OCI-LY7 (cell line): ENCODE measurements around the gene ARMC5.

ENCODE experiments used
- EZH2phosphoT487 ChIP-seq: fragments of 200-600 bp; sonication (generic); IDR thresholded peaks from 2 replicates; pipeline ENCODE4 v1.6.1; 2018; ENCODE audit warnings: low read depth, borderline replicate concordance, mild to moderate bottlenecking, mixed run types, antibody characterized with exemption, low read length, moderate library complexity, mixed read lengths
- TF ChIP-seq, protein P1 (sequence below): fragments of 200-600 bp; sonication (generic); conservative IDR thresholded peaks from 2 replicates; pipeline ENCODE4 v1.5.1; 2014; ENCODE audit warnings: mild to moderate bottlenecking, antibody characterized with exemption, low read length, moderate library complexity, mixed read lengths

DNA sequence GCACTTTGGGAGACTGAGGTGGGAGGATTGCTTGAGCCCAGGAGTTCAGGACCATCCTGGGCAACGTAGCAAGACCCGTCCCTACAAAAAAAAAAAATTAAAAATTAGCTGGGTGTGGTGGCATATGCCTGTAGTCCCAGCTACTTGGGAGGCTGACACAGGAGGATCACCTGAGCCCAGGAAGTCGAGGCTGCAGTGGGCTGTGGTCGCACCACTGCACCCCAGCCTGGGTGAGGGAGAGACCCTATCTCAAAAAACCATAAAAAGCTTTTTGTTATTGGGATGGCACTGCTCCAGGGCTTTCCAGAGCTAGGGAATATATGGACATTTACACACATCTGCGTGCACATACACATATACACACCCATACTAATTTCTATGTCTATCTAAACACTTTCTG, 8.1 kb upstream of the ARMC5 start:
- TF ChIP-seq, protein P1, sequence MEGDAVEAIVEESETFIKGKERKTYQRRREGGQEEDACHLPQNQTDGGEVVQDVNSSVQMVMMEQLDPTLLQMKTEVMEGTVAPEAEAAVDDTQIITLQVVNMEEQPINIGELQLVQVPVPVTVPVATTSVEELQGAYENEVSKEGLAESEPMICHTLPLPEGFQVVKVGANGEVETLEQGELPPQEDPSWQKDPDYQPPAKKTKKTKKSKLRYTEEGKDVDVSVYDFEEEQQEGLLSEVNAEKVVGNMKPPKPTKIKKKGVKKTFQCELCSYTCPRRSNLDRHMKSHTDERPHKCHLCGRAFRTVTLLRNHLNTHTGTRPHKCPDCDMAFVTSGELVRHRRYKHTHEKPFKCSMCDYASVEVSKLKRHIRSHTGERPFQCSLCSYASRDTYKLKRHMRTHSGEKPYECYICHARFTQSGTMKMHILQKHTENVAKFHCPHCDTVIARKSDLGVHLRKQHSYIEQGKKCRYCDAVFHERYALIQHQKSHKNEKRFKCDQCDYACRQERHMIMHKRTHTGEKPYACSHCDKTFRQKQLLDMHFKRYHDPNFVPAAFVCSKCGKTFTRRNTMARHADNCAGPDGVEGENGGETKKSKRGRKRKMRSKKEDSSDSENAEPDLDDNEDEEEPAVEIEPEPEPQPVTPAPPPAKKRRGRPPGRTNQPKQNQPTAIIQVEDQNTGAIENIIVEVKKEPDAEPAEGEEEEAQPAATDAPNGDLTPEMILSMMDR = no peak
- TF ChIP-seq EZH2phosphoT487 = no peak
